Psoas muscle (tissue), 8 donors: ENCODE results near the gene TMX4. TPM values are rescaled to one million over a fixed set of nuclear protein-coding genes. Genes with fewer than 3 reads are reported as not detected.

Source experiments
- ATAC-seq, 4 donors: fragments of 200-7000 bp; cut with Tn5 transposase; one replicate each; pipeline ENCODE4 v1.9.1; 2020; ENCODE audit warnings: moderate library complexity in 3 of 4, mild to moderate bottlenecking in 2 of 4
- DNase-seq, 2 donors: peaks; one replicate each; pipeline ENCODE4 v3.0.0-alpha.2; 2020
- H3K27ac ChIP-seq: fragments of 200-600 bp; one replicate; pipeline ENCODE4 v1.8.0; 2022
- H3K27me3 ChIP-seq, 3 donors: fragments of 200-600 bp in 1 of 3; one replicate each; pipeline versions ENCODE4 v1.6.1 to v1.8.0; 2013 to 2022; ENCODE audit warnings: low read length in 2 of 3, mild to moderate bottlenecking in 2 of 3, moderate library complexity in 1 of 3; ENCODE audit not compliant: insufficient read depth in 3 of 3
- H3K36me3 ChIP-seq, 2 donors: fragments of 200-600 bp in 1 of 2; one replicate each; pipeline versions ENCODE4 v1.6.1 to v1.8.0; 2013 to 2022; ENCODE audit warnings: low read depth in 1 of 2, mild to moderate bottlenecking in 1 of 2, moderate library complexity in 1 of 2; ENCODE audit not compliant: insufficient read depth in 1 of 2
- H3K4me1 ChIP-seq: fragments of 200-600 bp; one replicate; pipeline ENCODE4 v1.8.0; 2022
- H3K4me3 ChIP-seq: fragments of 200-600 bp; one replicate; pipeline ENCODE4 v1.8.0; 2022; ENCODE audit warnings: mild to moderate bottlenecking
- H3K9me3 ChIP-seq: fragments of 200-600 bp; one replicate; pipeline ENCODE4 v1.8.0; 2022
- WGBS, 3 donors: extraction: QIAGEN DNeasy Blood & Tissue Kit; methylation state at CpG; one replicate each; pipeline versions ENCODE4 v1.1.6 to v1.1.7; 2013; 5-methylcytosine and 5-hydroxymethylcytosine counted together
- intact Hi-C, 2 donors: fragments of 100-400 bp; cut with DNase I; formaldehyde crosslinking; loops; one replicate each; pipeline versions ENCODE4 v1.11.0 to v1.14.2; 2022
- long read RNA-seq, 2 donors: library from polyadenylated mRNA; unstranded; transcript quantifications; one replicate each; pipeline ENCODE4 v2.0.0, GENCODE V29; 2021
- polyA plus RNA-seq, 3 donors: library from polyadenylated mRNA; stranded (reverse); fragments of 200-250 nt; gene quantifications; one replicate each; pipeline ENCODE4 v1.2.3, GENCODE V29; 2013
- total RNA-seq, 4 donors: library from RNA; stranded (reverse); fragmentation: NEBNext Ultra II Directional in 2 of 4; extraction: Animal tissue kit (Norgen Biotek cat#: 25700) in 2 of 4; gene quantifications; one replicate each; pipeline versions ENCODE4 v1.2.1 to v1.2.4, GENCODE V29; 2021 to 2023
- TF ChIP-seq, protein P1 (sequence below): fragments of 200-600 bp; IDR thresholded peaks from one replicate; pipeline ENCODE4 v1.8.0; 2022; ENCODE audit warnings: antibody characterized with exemption
- donor health status: healthy with polysubstance abuse.
- donor health status: DM: no; HTN: no; CAD: no; lungs with moderate emphysema.
- donor health status: Bipolar disorder and iron deficiency.
- donor health status: healthy.
- donor health status: DM: yes; HTN: yes; CAD: no.
- donor health status: DM: no; HTN: no; CAD: no.
- donor health status: DM: no; HTN: no; CAD: no.
- donor health status: DM: yes; HTN: yes; CAD: no.

TMX4 gene, protein sequence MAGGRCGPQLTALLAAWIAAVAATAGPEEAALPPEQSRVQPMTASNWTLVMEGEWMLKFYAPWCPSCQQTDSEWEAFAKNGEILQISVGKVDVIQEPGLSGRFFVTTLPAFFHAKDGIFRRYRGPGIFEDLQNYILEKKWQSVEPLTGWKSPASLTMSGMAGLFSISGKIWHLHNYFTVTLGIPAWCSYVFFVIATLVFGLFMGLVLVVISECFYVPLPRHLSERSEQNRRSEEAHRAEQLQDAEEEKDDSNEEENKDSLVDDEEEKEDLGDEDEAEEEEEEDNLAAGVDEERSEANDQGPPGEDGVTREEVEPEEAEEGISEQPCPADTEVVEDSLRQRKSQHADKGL
- total RNA-seq (10 to 100 TPM; 42.7 to 66.7 (median 47.3) TPM), polyA plus RNA-seq (10 to 100 TPM in 2 of 3 donors, 1 to 10 TPM in 1; 9.3 to 38.8 (median 16.8) TPM)
- long read RNA-seq, donor 1, full-length matches to known transcripts, result 28 of 36 reads
- long read RNA-seq, donor 1, partial matches to known transcripts, result 2 of 36 reads
- long read RNA-seq, donor 1, other reads (novel, unspliced or antisense), result 6 of 36 reads
- long read RNA-seq, donor 2, full-length matches to known transcripts, result 82 of 104 reads
- long read RNA-seq, donor 2, partial matches to known transcripts, result 3 of 104 reads
- long read RNA-seq, donor 2, other reads (novel, unspliced or antisense), result 19 of 104 reads

DNA sequence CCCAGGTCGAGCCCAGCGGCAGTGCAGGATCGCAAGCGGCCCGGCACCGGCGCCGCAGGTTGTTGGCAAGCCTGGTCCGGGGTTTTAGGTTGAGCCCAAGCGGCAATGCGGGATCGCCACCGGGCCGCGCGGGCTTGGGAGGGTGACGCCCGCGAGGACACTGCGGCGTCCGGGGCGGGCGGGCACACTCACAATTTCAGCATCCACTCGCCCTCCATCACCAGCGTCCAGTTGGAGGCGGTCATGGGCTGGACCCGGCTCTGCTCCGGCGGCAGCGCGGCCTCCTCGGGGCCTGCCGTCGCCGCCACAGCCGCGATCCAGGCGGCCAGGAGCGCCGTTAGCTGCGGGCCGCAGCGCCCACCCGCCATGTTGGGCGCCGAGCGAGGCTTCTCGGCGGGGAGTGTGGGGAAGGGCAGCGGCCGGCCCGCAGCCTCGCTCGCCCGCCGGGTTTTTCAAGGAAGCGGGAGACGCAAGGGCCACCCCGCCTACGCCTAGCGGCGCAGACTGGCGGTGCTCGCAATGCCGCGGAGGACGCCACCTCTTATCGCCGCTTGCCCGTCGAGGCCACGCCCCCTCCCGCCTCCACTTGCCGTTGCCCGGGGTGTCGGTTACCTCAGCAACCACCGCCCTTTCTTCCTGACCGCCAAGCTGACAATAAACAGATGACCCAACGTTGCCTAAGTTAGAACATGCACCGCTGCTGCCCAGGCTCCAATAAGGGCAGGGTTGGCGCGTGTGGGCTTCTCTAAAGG is at the start of gene TMX4:
TMX4 (minus strand) TSS at position 516 of the 752 bp plus-strand sequence; CDS start at position 368, 148 bp downstream.
- Histone ChIP-seq H3K36me3 (no peaks in the 10 kb centered on the region), H3K27me3 (no peaks in the 10 kb centered on the region), H3K4me1 (peaks cover 13% of the 10 kb centered on the region), H3K9me3 (no peaks in the 10 kb centered on the region), H3K27ac (peak within 1 kb of the TSS; percentile 97), H3K4me3 (peak within 1 kb of the TSS; percentile 95)
- TF ChIP-seq, protein P1, sequence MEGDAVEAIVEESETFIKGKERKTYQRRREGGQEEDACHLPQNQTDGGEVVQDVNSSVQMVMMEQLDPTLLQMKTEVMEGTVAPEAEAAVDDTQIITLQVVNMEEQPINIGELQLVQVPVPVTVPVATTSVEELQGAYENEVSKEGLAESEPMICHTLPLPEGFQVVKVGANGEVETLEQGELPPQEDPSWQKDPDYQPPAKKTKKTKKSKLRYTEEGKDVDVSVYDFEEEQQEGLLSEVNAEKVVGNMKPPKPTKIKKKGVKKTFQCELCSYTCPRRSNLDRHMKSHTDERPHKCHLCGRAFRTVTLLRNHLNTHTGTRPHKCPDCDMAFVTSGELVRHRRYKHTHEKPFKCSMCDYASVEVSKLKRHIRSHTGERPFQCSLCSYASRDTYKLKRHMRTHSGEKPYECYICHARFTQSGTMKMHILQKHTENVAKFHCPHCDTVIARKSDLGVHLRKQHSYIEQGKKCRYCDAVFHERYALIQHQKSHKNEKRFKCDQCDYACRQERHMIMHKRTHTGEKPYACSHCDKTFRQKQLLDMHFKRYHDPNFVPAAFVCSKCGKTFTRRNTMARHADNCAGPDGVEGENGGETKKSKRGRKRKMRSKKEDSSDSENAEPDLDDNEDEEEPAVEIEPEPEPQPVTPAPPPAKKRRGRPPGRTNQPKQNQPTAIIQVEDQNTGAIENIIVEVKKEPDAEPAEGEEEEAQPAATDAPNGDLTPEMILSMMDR, result peak; percentile 62
- intact Hi-C loops, result no loop called here
- ATAC-seq (peak; percentile 96 to 97 (median 96)), DNase-seq (peak; percentile 99)
- WGBS, 3 donors, result 0 to 1% (median 0%) methylated on average over 52 to 83 of the region's 83 CpGs

DNA sequence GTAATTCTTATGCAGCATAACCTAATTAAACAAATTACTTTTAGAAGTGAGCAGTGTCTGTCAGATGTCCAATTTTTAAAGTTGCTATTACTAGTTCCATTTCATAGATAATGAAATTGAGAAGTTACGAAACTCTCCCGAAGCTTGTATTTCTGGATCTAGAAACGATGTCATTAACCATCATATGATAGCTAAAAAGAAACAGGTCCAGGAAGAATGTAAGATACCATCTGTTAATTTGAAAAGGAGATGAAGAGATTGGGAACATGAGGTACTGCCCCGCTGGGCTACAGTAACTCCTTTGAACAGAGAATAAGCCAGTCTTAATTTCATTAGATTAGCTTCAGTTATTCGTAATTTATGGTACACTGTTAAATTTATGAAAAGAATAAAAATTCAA is 47.5 kb upstream of the TMX4 start:
- no peaks in the 10 kb centered on the region for H3K4me1 ChIP-seq
- H3K4me3 ChIP-seq, result no peak overlapping the region
- no peak for ATAC-seq
- H3K27me3 ChIP-seq, result no peaks in the 10 kb centered on the region
- no peaks in the 10 kb centered on the region for H3K36me3 ChIP-seq
- H3K27ac ChIP-seq, result no peak overlapping the region
- TF ChIP-seq, protein P1, result no peak
- intact Hi-C loops, result no loop called here
- DNase-seq, result no peak
- WGBS, 3 donors, result 37 to 65% (median 41%) methylated on average over 5 of the region's 5 CpGs
- no peaks in the 10 kb centered on the region for H3K9me3 ChIP-seq

DNA sequence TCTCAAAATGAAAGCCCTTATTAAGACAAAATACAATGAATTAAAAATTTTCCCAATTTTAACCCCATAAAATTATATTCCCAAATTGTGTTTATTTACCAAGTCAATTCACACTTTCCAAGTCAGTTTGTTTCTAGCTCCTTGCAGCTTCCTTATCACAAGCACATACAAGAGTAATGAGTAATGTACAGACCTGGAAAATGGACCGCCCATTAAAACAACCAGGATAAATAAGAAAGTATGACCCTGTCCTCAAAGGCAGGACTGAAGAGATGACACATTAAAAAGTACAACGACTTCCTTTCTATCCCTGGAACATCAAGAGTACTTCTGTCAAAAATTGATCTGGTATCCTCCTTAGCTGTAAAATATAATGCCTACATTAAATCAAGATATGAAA is 47.1 kb upstream of the TMX4 start:
- intact Hi-C loops, result no loop called here
- H3K27me3 ChIP-seq, result no peaks in the 10 kb centered on the region
- DNase-seq, result no peak
- H3K4me1 ChIP-seq, result no peaks in the 10 kb centered on the region
- TF ChIP-seq, protein P1, result no peak
- WGBS, 3 donors, result 59 to 77% (median 66%) methylated on average over 2 of the region's 2 CpGs
- no peaks in the 10 kb centered on the region for H3K9me3 ChIP-seq
- no peak for ATAC-seq
- no peaks in the 10 kb centered on the region for H3K36me3 ChIP-seq
- H3K27ac ChIP-seq, result no peak overlapping the region
- no peak overlapping the region for H3K4me3 ChIP-seq

DNA sequence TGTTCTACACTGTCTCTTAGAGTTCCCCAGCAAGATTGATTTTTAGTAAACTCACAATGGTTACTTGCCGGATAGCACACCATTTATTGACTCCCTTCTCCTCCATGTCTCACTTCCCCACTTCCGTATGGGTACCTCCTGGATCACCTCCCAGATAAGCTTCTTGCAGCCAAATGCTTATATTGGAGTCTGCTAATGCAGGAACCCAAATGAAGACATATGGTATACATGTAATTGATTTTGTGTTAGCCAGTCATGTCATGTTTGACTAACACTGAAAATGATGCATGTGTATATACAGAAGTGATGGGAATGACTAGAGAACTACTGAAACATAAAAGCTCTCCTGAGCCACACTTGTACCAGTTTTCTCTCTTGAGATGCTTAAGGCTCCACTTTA is 46.1 kb upstream of the TMX4 start:
- intact Hi-C loops, result no loop called here
- no peaks in the 10 kb centered on the region for H3K27me3 ChIP-seq
- H3K4me1 ChIP-seq, result no peaks in the 10 kb centered on the region
- DNase-seq, result no peak
- H3K9me3 ChIP-seq, result no peaks in the 10 kb centered on the region
- no peaks in the 10 kb centered on the region for H3K36me3 ChIP-seq
- H3K4me3 ChIP-seq, result no peak overlapping the region
- WGBS, 3 donors, result 88 to 98% (median 94%) methylated on average over 2 of the region's 2 CpGs
- TF ChIP-seq, protein P1, result no peak
- no peak for ATAC-seq
- H3K27ac ChIP-seq, result no peak overlapping the region
